ENCODE results near the gene SH3RF2.

DNA sequence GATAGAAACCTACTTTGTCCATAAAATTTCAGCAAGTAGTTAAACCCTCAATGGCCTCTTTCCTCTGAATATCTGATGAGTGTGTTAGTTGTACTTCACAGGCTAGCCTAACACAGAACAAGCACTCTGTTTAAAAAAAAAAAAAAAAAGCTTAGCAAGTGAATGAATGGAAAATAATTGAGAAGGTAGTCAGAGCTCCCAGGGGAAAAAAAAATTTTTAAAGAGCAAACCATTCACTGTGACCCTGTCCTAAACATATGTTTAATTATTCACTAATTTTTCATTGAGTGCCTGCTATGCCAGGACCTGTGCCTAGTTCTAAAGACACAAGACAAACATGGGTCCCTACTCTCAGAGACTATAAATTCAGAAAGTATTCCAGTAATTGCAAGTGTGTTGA is 69.3 kb downstream of the SH3RF2 start:
- TF ChIP-seq, protein P1, sequence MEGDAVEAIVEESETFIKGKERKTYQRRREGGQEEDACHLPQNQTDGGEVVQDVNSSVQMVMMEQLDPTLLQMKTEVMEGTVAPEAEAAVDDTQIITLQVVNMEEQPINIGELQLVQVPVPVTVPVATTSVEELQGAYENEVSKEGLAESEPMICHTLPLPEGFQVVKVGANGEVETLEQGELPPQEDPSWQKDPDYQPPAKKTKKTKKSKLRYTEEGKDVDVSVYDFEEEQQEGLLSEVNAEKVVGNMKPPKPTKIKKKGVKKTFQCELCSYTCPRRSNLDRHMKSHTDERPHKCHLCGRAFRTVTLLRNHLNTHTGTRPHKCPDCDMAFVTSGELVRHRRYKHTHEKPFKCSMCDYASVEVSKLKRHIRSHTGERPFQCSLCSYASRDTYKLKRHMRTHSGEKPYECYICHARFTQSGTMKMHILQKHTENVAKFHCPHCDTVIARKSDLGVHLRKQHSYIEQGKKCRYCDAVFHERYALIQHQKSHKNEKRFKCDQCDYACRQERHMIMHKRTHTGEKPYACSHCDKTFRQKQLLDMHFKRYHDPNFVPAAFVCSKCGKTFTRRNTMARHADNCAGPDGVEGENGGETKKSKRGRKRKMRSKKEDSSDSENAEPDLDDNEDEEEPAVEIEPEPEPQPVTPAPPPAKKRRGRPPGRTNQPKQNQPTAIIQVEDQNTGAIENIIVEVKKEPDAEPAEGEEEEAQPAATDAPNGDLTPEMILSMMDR (IDR thresholded peaks at IDR 0.05): no peak
- TF ChIP-seq POLR2A (IDR thresholded peaks at IDR 0.05): no peak

All from ovary (tissue), 3 donors.